Brain microvascular endothelial cell (primary cell): Measurements from ENCODE around the gene SMIM23.

ENCODE experiments used
- DNase-seq: peaks from one replicate; pipeline ENCODE4 v3.0.0-alpha.2; 2020
- H3K27ac ChIP-seq: fragments of 250-450 bp; sonication (Bioruptor Pico); 2 replicates; pipeline ENCODE4 v1.5.1; 2020; ENCODE audit warnings: mild to moderate bottlenecking, moderate library complexity
- H3K27me3 ChIP-seq: fragments of 250-450 bp; sonication (Bioruptor Pico); replicated peaks from 2 replicates; pipeline ENCODE4 v1.5.1; 2020; ENCODE audit warnings: mild to moderate bottlenecking
- H3K36me3 ChIP-seq: fragments of 250-450 bp; sonication (Bioruptor Pico); replicated peaks from 2 replicates; pipeline ENCODE4 v1.5.1; 2020; ENCODE audit warnings: mild to moderate bottlenecking
- H3K4me3 ChIP-seq: 2 replicates; pipeline ENCODE4 v1.5.1; 2011; ENCODE audit warnings: low read depth, mild to moderate bottlenecking, control low read depth, low read length, moderate library complexity
- in situ Hi-C: cut with HindIII; loops from 2 replicates; pipeline ENCODE4 v1.10.0; 2017; ENCODE audit warnings: low sequenced_read_pairs, low pct_ligation_motif_present
- TF ChIP-seq, protein P1 (sequence below): IDR thresholded peaks from 2 replicates; pipeline ENCODE4 v1.5.1; 2011; ENCODE audit warnings: low read depth, mild to moderate bottlenecking, moderate library complexity, low read length, control low read depth, inconsistent platforms; ENCODE audit errors: missing control alignments

The SMIM23 gene

DNA sequence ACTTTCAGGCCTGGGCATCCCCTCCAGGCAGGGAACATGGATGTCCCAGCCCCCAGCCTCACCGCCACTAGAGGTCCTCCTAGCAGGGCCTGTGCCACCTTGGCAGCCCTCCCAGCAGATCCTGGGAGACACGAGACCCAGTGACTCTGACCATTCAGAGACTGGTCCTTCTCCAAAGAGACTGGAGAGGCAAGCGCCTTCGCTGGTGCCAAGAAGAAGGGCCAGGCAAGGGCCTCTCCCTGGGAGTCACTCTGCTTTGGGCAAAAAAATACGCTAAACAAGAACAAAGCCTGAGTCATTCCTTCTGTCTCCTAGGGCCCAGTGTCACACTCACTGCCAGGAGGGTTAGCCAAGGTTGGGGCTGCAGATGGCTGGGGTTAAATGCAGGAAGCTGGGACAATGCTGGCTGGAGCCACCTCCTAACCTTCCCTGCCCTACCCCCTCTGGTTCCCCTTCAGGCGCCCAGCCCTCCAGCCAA is 35.3 kb upstream of the SMIM23 start:
- Histone ChIP-seq H3K36me3 (no peaks in the 10 kb centered on the region), H3K27ac (no peak overlapping the region), H3K4me3 (no peak overlapping the region), H3K27me3 (no peaks in the 10 kb centered on the region)
- peak; percentile 11 for DNase-seq
- TF ChIP-seq, protein P1, sequence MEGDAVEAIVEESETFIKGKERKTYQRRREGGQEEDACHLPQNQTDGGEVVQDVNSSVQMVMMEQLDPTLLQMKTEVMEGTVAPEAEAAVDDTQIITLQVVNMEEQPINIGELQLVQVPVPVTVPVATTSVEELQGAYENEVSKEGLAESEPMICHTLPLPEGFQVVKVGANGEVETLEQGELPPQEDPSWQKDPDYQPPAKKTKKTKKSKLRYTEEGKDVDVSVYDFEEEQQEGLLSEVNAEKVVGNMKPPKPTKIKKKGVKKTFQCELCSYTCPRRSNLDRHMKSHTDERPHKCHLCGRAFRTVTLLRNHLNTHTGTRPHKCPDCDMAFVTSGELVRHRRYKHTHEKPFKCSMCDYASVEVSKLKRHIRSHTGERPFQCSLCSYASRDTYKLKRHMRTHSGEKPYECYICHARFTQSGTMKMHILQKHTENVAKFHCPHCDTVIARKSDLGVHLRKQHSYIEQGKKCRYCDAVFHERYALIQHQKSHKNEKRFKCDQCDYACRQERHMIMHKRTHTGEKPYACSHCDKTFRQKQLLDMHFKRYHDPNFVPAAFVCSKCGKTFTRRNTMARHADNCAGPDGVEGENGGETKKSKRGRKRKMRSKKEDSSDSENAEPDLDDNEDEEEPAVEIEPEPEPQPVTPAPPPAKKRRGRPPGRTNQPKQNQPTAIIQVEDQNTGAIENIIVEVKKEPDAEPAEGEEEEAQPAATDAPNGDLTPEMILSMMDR = peak; percentile 41
- in situ Hi-C loops = no loop called here

DNA sequence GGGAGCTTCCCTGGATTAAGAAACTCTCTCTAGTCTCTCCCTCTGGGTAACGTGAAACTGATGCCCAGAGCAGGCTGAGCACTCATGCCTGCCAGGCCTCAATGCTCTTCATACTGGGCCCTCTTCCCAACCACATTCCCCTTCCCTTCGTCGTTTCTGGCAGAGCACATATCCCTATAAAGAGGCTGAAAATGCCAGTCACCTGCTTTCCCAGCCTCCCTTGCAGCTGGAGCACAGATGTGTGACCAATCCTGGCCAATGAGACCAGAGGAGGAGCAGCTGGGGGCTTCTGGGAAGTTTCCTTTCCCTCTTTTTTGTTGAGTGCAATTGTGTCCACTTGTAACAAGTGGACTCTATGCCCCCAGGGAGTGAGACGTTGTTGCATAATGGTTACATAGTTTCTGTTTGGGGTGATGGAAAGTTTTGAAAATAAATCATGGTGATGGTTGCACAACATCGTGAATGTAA is 30.2 kb upstream of the SMIM23 start:
- no peaks in the 10 kb centered on the region for H3K36me3 ChIP-seq
- in situ Hi-C loops = no loop called here
- DNase-seq = no peak
- TF ChIP-seq, protein P1 = no peak
- no peaks in the 10 kb centered on the region for H3K27me3 ChIP-seq
- no peak overlapping the region for H3K4me3 ChIP-seq
- no peak overlapping the region for H3K27ac ChIP-seq

DNA sequence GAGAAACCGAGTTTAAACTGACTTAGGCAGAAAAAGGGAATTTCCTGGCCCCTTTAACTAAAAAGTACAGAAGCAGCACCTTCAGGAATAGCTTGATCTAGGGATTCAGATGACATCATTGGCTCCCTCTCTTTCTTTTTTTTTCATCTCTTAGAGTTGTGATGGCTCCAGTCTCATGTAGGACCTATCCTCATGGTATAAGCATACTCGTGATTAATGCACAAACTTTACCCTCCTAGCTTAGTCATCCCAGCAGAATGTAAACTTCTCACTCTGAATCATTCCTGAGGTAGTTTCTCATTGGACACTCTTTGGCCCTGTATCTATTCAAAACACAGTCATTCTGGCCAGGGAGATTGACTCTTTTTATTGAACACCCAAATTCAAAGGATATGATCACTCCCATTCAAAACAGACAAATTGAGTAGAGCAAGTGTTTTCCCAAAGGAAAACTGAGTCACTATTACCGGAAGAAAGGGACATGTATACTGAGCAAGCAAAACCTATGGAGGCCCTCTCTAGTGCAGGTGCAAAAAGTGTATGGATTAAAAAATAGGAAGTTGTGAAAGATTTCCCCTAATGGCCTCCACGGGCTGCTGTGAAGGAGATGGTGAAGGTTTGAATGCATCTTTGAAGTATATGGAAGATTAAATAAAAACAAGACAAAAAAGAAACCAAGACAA is 27.6 kb upstream of the SMIM23 start:
- no peak overlapping the region for H3K27ac ChIP-seq
- no peak overlapping the region for H3K4me3 ChIP-seq
- no peaks in the 10 kb centered on the region for H3K36me3 ChIP-seq
- in situ Hi-C loops = no loop called here
- TF ChIP-seq, protein P1 = no peak
- no peaks in the 10 kb centered on the region for H3K27me3 ChIP-seq
- DNase-seq = peak; percentile 88

DNA sequence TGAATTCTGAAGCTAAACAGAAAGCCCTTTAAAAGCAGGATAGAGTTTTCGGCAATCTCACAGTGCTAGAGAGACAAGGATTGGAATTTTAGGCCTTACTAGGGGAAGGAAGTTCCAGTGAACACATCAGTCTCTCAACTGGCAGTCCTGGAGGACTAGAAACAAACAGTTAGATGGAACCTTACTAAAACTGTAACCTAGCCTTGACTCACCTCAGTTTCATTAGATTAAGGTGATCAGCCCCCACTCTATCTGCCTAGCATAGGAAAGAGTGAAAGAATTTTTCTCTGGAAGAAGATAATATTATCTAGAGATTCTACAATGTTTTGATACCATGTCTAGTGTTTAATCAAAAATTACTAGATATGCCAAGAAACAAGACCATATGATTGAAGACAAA is 25.8 kb upstream of the SMIM23 start:
- in situ Hi-C loops = no loop called here
- no peak overlapping the region for H3K27ac ChIP-seq
- TF ChIP-seq, protein P1 = no peak
- H3K4me3 ChIP-seq = no peak overlapping the region
- no peaks in the 10 kb centered on the region for H3K27me3 ChIP-seq
- no peak for DNase-seq
- H3K36me3 ChIP-seq = no peaks in the 10 kb centered on the region

DNA sequence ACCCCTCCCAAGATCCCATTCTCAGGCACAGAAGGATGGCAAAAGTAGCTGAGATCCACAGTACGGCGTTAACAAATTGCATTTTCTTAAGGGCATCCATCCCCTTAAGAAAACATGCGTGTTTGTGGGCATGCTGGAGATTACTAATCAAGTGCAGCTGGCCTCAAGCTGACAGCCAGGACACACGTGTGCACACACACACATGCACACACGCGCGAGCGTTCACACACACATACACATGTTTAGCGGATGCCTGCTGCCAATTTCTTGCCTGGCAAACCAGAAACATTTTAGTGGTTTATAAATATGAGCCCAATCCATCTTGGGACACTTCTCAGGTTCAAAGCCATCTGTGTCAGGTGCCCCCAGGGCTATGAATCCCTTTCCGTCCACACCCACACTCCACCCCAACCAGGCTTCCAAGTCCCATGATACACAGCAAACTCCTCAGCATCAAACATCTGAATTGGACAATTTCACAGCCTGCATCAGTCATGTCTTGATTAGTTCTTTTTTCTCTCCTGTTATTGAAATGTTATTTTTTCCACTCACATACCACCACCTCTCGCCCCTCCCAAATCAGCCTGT is 23.5 kb upstream of the SMIM23 start:
- in situ Hi-C loops = no loop called here
- DNase-seq = no peak
- H3K36me3 ChIP-seq = no peaks in the 10 kb centered on the region
- no peak overlapping the region for H3K4me3 ChIP-seq
- TF ChIP-seq, protein P1 = no peak
- no peak overlapping the region for H3K27ac ChIP-seq
- H3K27me3 ChIP-seq = no peaks in the 10 kb centered on the region
